H1 (cell line): ENCODE measurements around the gene BRAP. TPM values are rescaled to one million over a fixed set of nuclear protein-coding genes. Genes with fewer than 3 reads are reported as not detected.

Source experiments
- CTCF ChIA-PET: fragments of 300-600 bp; sonication (Branson Sonifier 250); formaldehyde crosslinking; loops from one replicate; lab custom pipeline; 2021; ENCODE audit not compliant: partially characterized antibody; lab: Charles Lee
- POLR2A ChIA-PET: fragments of 300-600 bp; sonication (Branson Sonifier 250); formaldehyde crosslinking; loops from one replicate; lab custom pipeline; 2021; ENCODE audit warnings: inconsistent platforms; ENCODE audit not compliant: partially characterized antibody; lab: Charles Lee
- DNase-seq, 2 experiments: peaks; one replicate each; pipeline versions ENCODE4 v3.0.0 to v3.0.0-alpha.2; 2010 to 2022; ENCODE audit warnings: low spot score in 2 of 2, low read depth in 1 of 2, mixed read lengths in 1 of 2
- FAIRE-seq: peaks from 2 replicates; lab custom pipeline; 2011; peaks lifted over from hg19 to GRCh38; lab: Jason Lieb, UNC
- H2AFZ ChIP-seq: 2 replicates; pipeline ENCODE4 v1.8.1; 2012; ENCODE audit warnings: low read length, inconsistent platforms
- H2AK5ac ChIP-seq: 2 replicates; pipeline ENCODE4 v1.6.1; 2013; ENCODE audit warnings: low read depth, low read length
- H2BK120ac ChIP-seq: replicated peaks from 2 replicates; pipeline ENCODE3; 2013; ENCODE audit warnings: low read depth, low read length, inconsistent platforms
- H2BK12ac ChIP-seq: 2 replicates; pipeline ENCODE4 v1.6.1; 2013; ENCODE audit warnings: low read depth, low read length
- H2BK15ac ChIP-seq: 2 replicates; pipeline ENCODE4 v1.6.1; 2013; ENCODE audit warnings: low read length
- H2BK20ac ChIP-seq: 2 replicates; pipeline ENCODE4 v1.6.1; 2013; ENCODE audit warnings: low read length
- H2BK5ac ChIP-seq: 2 replicates; pipeline ENCODE4 v1.6.1; 2013; ENCODE audit warnings: low read depth, low read length
- H3K14ac ChIP-seq: 2 replicates; pipeline ENCODE4 v1.6.1; 2013; ENCODE audit warnings: inconsistent platforms; ENCODE audit not compliant: insufficient read length
- H3K18ac ChIP-seq: 2 replicates; pipeline ENCODE4 v1.6.1; 2013; ENCODE audit warnings: low read length; ENCODE audit errors: extremely low read depth
- H3K23ac ChIP-seq: 2 replicates; pipeline ENCODE4 v1.6.1; 2013; ENCODE audit warnings: inconsistent platforms; ENCODE audit not compliant: insufficient read length
- H3K23me2 ChIP-seq: 2 replicates; pipeline ENCODE4 v1.6.1; 2013; ENCODE audit warnings: low read depth, low read length
- H3K27ac ChIP-seq: 2 replicates; pipeline ENCODE4 v1.6.1; 2011; ENCODE audit warnings: low read depth, low read length, inconsistent platforms
- H3K27me3 ChIP-seq, 4 experiments: replicated peaks in 1 of 4; 1 replicate in 1 of 4; 2 replicates in 3 of 4; pipeline versions ENCODE4 v1.6.1 to v1.8.1; 2011 to 2013; ENCODE audit warnings: low read length in 3 of 4, mild to moderate bottlenecking in 3 of 4, inconsistent platforms in 2 of 4, mixed read lengths in 2 of 4, moderate library complexity in 1 of 4; ENCODE audit not compliant: control insufficient read depth in 3 of 4, insufficient read depth in 3 of 4; ENCODE audit errors: extremely low read depth in 1 of 4
- H3K36me3 ChIP-seq, 4 experiments: 2 replicates each; pipeline versions ENCODE4 v1.6.1 to v1.8.1; 2011 to 2013; ENCODE audit warnings: mild to moderate bottlenecking in 4 of 4, low read length in 3 of 4, moderate library complexity in 2 of 4, control low read depth in 1 of 4, inconsistent platforms in 1 of 4; ENCODE audit not compliant: insufficient read depth in 4 of 4, control insufficient read depth in 2 of 4
- H3K4ac ChIP-seq: replicated peaks from 2 replicates; pipeline ENCODE3; 2013; ENCODE audit warnings: low read length, low read depth, mixed read lengths, inconsistent platforms; ENCODE audit not compliant: insufficient read length
- H3K4me1 ChIP-seq, 4 experiments: replicated peaks in 1 of 4; 1 replicate in 1 of 4; 2 replicates in 3 of 4; pipeline versions ENCODE4 v1.6.1 to v1.8.1; 2011 to 2013; ENCODE audit warnings: low read length in 3 of 4, inconsistent platforms in 2 of 4, mixed read lengths in 1 of 4; ENCODE audit not compliant: insufficient read depth in 4 of 4, control insufficient read depth in 3 of 4
- H3K4me2 ChIP-seq, 2 experiments: 2 replicates each; pipeline versions ENCODE4 v1.6.1 to v1.8.1; 2011 to 2013; ENCODE audit warnings: low read depth in 2 of 2, low read length in 2 of 2, control low read depth in 1 of 2, inconsistent platforms in 1 of 2, mild to moderate bottlenecking in 1 of 2; ENCODE audit not compliant: insufficient read depth in 1 of 2
- H3K4me3 ChIP-seq, 4 experiments: fragments of 200-600, 300-600 bp in 1 of 4; sonication (generic), shearing (Covaris generic), sonication (Bioruptor Twin) in 1 of 4; 2 replicates each; pipeline versions ENCODE4 v1.5.1 to v1.8.1; 2011 to 2016; ENCODE audit warnings: low read length in 4 of 4, low read depth in 3 of 4, control low read depth in 2 of 4, inconsistent platforms in 2 of 4, mild to moderate bottlenecking in 2 of 4, mixed read lengths in 1 of 4, moderate library complexity in 1 of 4; ENCODE audit not compliant: insufficient read depth in 2 of 4; ENCODE audit errors: extremely low read depth in 1 of 4
- H3K56ac ChIP-seq: replicated peaks from 2 replicates; pipeline ENCODE3; 2013; ENCODE audit warnings: low read depth, mild to moderate bottlenecking, mixed read lengths, low read length, inconsistent platforms; ENCODE audit not compliant: insufficient read length
- H3K79me1 ChIP-seq: 2 replicates; pipeline ENCODE4 v1.6.1; 2013; ENCODE audit warnings: low read depth, low read length, control low read depth
- H3K79me2 ChIP-seq, 2 experiments: 2 replicates each; pipeline versions ENCODE4 v1.6.1 to v1.8.1; 2012 to 2013; ENCODE audit warnings: low read length in 2 of 2, mild to moderate bottlenecking in 2 of 2, inconsistent platforms in 1 of 2; ENCODE audit not compliant: insufficient read depth in 2 of 2, control insufficient read depth in 1 of 2
- H3K9ac ChIP-seq, 4 experiments: replicated peaks in 1 of 4; 1 replicate in 1 of 4; 2 replicates in 3 of 4; pipeline versions ENCODE4 v1.6.1 to v1.8.1; 2011 to 2013; ENCODE audit warnings: low read depth in 3 of 4, low read length in 3 of 4, control low read depth in 2 of 4, mild to moderate bottlenecking in 2 of 4, moderate library complexity in 2 of 4, inconsistent platforms in 1 of 4; ENCODE audit errors: extremely low read depth in 1 of 4
- H3K9me3 ChIP-seq, 2 experiments: 2 replicates each; pipeline versions ENCODE4 v1.6.1 to v1.8.1; 2012 to 2013; ENCODE audit warnings: mild to moderate bottlenecking in 2 of 2, moderate library complexity in 2 of 2, control low read depth in 1 of 2, inconsistent platforms in 1 of 2, low read depth in 1 of 2, low read length in 1 of 2, mixed read lengths in 1 of 2; ENCODE audit not compliant: insufficient read depth in 2 of 2
- H4K20me1 ChIP-seq, 2 experiments: replicated peaks in 1 of 2; 2 replicates each; pipeline versions ENCODE3 to v1.8.1; 2011 to 2013; ENCODE audit warnings: inconsistent platforms in 2 of 2, low read length in 2 of 2, mild to moderate bottlenecking in 1 of 2; ENCODE audit not compliant: insufficient read depth in 2 of 2, control insufficient read depth in 1 of 2
- H4K5ac ChIP-seq: 2 replicates; pipeline ENCODE4 v1.6.1; 2013; ENCODE audit warnings: low read length, low read depth, mixed read lengths, inconsistent platforms; ENCODE audit not compliant: insufficient read length
- H4K8ac ChIP-seq: 2 replicates; pipeline ENCODE4 v1.8.0; 2013; ENCODE audit warnings: mild to moderate bottlenecking, moderate library complexity, low read length, inconsistent platforms; ENCODE audit not compliant: insufficient read depth; ENCODE audit errors: extremely low read depth
- H4K91ac ChIP-seq: replicated peaks from 2 replicates; pipeline ENCODE3; 2013; ENCODE audit warnings: low read length, mixed read lengths, inconsistent platforms; ENCODE audit not compliant: insufficient read length
- WGBS, 2 experiments: shearing (Covaris generic) in 1 of 2; methylation state at CpG; one replicate each; pipeline versions ENCODE4 v1.1.6 to v1.1.7; 2013 to 2015; ENCODE audit warnings: low lambda C conversion rate in 2 of 2, mixed read lengths in 2 of 2, inconsistent platforms in 1 of 2, low coverage in 1 of 2, missing lambda C conversion rate in 1 of 2; ENCODE audit not compliant: insufficient replicate concordance in 2 of 2, insufficient coverage in 1 of 2, insufficient read length in 1 of 2; ENCODE audit errors: extremely low coverage in 1 of 2, missing lambda C conversion rate in 1 of 2; 5-methylcytosine and 5-hydroxymethylcytosine counted together
- polyA plus RNA-seq, 7 experiments: library from polyadenylated mRNA; depleted of rRNA in 3 of 7; stranded (reverse) in 5 of 7; unstranded in 2 of 7; fragments of >200 nt in 5 of 7; fragments of 200-250 nt in 2 of 7; gene quantifications; 1 replicate in 5 of 7; 2 replicates in 1 of 7; 4 replicates in 1 of 7; pipeline versions ENCODE4 v1.2.1 to v1.2.3, GENCODE V29; 2011 to 2013; ENCODE audit warnings: missing spikeins in 2 of 7, mixed read lengths in 2 of 7
- total RNA-seq: library from RNA; stranded (reverse); fragmentation: NEBNext Ultra II Directional; extraction: Animal tissue kit (Norgen Biotek cat#: 25700); gene quantifications from 2 replicates; pipeline ENCODE4 v1.2.1, GENCODE V29; 2021
- TF ChIP-seq, protein P1 (sequence below): IDR thresholded peaks from 2 replicates; pipeline ENCODE4 v1.6.1; 2011; ENCODE audit warnings: low read length, improper control_type of control experiment

BRAP gene
- total and polyA plus RNA-seq, 2 of the 8 experiments (the other 6 are each of a cell fraction or from before 2014, with no cell fraction given) = 12.8 to 22.2 TPM

DNA sequence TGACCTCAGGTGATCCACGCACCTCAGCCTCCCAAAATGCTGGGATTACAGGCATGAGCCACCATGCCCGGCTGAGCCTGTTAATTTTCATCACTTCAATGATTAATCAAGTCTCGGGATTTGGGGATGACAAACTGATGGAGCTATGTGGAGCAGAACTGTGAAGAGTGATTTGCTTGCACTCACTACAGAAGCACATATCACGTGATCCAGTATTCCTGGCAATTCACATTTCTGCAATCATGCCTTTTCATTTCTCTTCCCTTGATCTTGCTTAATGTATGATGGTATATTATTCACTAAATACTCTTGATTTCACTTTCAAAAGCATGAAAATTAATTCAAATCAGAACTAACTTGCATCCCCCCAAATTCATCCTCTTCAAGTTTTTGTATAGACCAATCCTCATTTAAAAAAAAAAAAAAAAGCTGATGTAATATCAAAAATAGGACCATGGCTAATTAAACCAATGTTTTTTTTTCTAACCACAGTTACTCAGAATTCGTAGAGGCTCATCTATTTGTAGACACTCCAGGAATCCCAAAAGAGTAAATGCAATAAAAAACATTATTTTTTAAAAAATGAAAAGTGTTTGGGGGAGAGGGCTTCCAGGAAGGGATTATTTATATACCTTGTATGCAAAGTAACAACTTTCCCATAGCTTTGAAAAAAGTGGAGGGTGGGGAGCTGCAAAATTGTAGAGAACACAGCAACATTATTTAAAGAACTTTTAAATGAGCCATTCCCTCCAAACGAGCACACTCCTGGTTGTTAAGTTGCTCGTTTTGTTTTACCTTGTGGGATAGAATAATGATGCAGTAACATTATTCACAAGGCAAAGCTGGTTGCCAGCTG lies 79.6 kb downstream of the BRAP start:
- H4K20me1 ChIP-seq = no peaks in the 10 kb centered on the region
- no peaks in the 10 kb centered on the region for H3K79me1 ChIP-seq
- H3K4me1 ChIP-seq = no peaks in the 10 kb centered on the region
- H3K23me2 ChIP-seq = no peaks in the 10 kb centered on the region
- POLR2A ChIA-PET = interaction anchor here (0.6 to 3.1 kb wide), 3 partner anchors 9 to 170 kb away, joined by 3 to 7 read pairs (median 3); no protein-coding TSS in a partner anchor
- H3K27ac ChIP-seq = no peak overlapping the region
- no peak overlapping the region for H3K23ac ChIP-seq
- H3K27me3 ChIP-seq = no peaks in the 10 kb centered on the region
- no peak overlapping the region for H4K8ac ChIP-seq
- H3K9me3 ChIP-seq = no peaks in the 10 kb centered on the region
- 88% methylated on average over 7 of the region's 7 CpGs; no CpG with 5 or more reads in 1 of the 2 experiments for WGBS, 2 experiments
- H2AFZ ChIP-seq = no peak overlapping the region
- H4K5ac ChIP-seq = no peak overlapping the region
- H3K18ac ChIP-seq = no peak overlapping the region
- H3K9ac ChIP-seq = no peak overlapping the region
- no peak overlapping the region for H3K4ac ChIP-seq
- H3K4me3 ChIP-seq = no peak overlapping the region
- H3K79me2 ChIP-seq = no peaks in the 10 kb centered on the region
- no peak overlapping the region for H2AK5ac ChIP-seq
- H2BK12ac ChIP-seq = no peak overlapping the region
- H3K14ac ChIP-seq = no peak overlapping the region
- no peak overlapping the region for H2BK20ac ChIP-seq
- no peaks in the 10 kb centered on the region for H3K36me3 ChIP-seq
- H3K56ac ChIP-seq = no peak overlapping the region
- TF ChIP-seq, protein P1, sequence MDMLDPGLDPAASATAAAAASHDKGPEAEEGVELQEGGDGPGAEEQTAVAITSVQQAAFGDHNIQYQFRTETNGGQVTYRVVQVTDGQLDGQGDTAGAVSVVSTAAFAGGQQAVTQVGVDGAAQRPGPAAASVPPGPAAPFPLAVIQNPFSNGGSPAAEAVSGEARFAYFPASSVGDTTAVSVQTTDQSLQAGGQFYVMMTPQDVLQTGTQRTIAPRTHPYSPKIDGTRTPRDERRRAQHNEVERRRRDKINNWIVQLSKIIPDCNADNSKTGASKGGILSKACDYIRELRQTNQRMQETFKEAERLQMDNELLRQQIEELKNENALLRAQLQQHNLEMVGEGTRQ = no peak
- DNase-seq (no peak), FAIRE-seq (no peak)
- CTCF ChIA-PET = interaction anchor here (0.6 to 2.1 kb wide), 6 partner anchors 22 to 108 kb away, joined by 3 to 4 read pairs (median 4); no protein-coding TSS in a partner anchor
- no peak overlapping the region for H2BK5ac ChIP-seq
- H4K91ac ChIP-seq = no peak overlapping the region
- H3K4me2 ChIP-seq = no peak overlapping the region
- H2BK120ac ChIP-seq = no peak overlapping the region
- no peak overlapping the region for H2BK15ac ChIP-seq
